ENCODE data around the gene ICE1. TPM values are rescaled to one million over a fixed set of nuclear protein-coding genes. Genes with fewer than 3 reads are reported as not detected.

The ICE1 gene
- total and polyA plus RNA-seq, 3 donors from 2014 or later, result 13.8 to 35.6 (median 34.5) TPM

DNA sequence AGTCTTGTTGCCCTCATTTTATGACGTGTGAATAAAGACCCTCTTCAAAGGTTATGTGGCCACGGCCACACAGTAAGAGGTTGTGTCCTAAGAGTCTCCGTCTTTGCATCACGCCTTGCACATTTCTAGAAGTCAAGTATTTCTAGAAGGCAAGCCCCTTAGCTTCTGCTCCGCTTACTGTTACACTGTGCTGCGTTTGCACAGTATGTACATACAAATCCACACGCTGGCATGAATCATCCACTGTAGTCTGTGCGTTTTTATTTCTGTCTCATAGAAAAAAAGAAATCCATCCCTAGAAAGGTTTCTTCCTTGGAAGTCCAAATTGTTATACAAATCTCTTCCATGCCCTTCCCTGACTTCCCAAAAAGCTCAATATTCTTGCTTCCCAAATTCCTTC, 21.4 kb upstream of the ICE1 start:
- no peak for DNase-seq
- H3K9me3 ChIP-seq, result no peaks in the 10 kb centered on the region
- 88 to 95% methylated on average over 8 of the region's 8 CpGs for WGBS, 2 donors
- no peaks in the 10 kb centered on the region for H3K36me3 ChIP-seq (ENCODE audit: low read depth, missing control alignments)
- H3K27me3 ChIP-seq, result no peaks in the 10 kb centered on the region
- H3K27ac ChIP-seq, result no peak overlapping the region
- no peak for TF ChIP-seq POLR2A (IDR thresholded peaks at IDR 0.05)
- TF ChIP-seq, protein P1, sequence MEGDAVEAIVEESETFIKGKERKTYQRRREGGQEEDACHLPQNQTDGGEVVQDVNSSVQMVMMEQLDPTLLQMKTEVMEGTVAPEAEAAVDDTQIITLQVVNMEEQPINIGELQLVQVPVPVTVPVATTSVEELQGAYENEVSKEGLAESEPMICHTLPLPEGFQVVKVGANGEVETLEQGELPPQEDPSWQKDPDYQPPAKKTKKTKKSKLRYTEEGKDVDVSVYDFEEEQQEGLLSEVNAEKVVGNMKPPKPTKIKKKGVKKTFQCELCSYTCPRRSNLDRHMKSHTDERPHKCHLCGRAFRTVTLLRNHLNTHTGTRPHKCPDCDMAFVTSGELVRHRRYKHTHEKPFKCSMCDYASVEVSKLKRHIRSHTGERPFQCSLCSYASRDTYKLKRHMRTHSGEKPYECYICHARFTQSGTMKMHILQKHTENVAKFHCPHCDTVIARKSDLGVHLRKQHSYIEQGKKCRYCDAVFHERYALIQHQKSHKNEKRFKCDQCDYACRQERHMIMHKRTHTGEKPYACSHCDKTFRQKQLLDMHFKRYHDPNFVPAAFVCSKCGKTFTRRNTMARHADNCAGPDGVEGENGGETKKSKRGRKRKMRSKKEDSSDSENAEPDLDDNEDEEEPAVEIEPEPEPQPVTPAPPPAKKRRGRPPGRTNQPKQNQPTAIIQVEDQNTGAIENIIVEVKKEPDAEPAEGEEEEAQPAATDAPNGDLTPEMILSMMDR (IDR thresholded peaks at IDR 0.05), result no peak
- no peak overlapping the region for H3K4me3 ChIP-seq
- intact Hi-C loops (cut with DNase I; ENCODE audit: low total_unique reads), result no loop called here
- no peaks in the 10 kb centered on the region for H3K4me1 ChIP-seq

DNA sequence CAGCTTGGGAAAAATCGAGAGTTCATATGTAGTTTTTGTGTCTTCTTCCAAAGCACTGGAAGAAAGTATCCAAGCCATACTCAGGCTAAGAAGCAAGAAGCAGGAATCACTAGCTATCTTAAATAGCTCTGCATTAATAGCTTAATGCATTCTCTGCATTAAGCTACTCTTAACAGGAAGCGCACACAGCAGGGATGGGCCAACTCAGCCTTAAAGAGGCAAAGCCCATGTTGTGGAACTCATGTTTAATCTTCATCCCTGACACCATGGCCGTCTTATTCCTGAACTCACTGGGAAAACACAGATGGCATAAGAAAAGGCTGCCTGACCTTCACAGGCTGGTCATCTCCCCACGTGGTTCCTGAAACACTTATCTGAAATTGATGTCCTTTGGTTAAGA, 18.7 kb upstream of the ICE1 start:
- no peak for DNase-seq
- Histone ChIP-seq H3K4me3 (no peak overlapping the region), H3K27me3 (no peaks in the 10 kb centered on the region), H3K27ac (no peak overlapping the region), H3K36me3 (ENCODE audit: low read depth, missing control alignments) (no peaks in the 10 kb centered on the region), H3K4me1 (no peaks in the 10 kb centered on the region), H3K9me3 (no peaks in the 10 kb centered on the region)
- intact Hi-C loops (cut with DNase I; ENCODE audit: low total_unique reads), result no loop called here
- WGBS, 2 donors, result 70 to 73% methylated on average over 4 of the region's 4 CpGs
- TF ChIP-seq, protein P1 (IDR thresholded peaks at IDR 0.05), result no peak
- no peak for TF ChIP-seq POLR2A (IDR thresholded peaks at IDR 0.05)

DNA sequence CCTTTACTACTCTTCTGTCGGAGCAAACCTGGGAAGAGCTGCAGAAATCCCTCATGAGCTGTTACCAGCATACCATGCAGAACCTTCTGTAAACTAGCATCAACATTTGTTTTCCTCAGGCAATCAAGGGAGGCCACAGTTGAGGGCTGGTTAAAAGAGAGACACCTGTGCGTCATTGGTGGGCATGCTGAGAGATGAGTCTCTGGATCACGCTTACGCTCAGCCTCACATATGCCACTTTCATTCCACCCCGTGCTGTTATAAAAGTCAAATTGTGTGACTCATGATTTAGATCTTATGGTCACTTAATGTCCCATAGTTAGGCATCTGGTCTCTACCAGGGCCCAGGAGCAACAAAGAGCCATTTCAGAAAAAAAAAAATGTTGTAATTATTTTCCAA, 18.1 kb upstream of the ICE1 start:
- WGBS, 2 donors, result 78 to 99% methylated on average over 5 of the region's 5 CpGs
- Histone ChIP-seq H3K9me3 (no peaks in the 10 kb centered on the region), H3K4me1 (no peaks in the 10 kb centered on the region), H3K27me3 (no peaks in the 10 kb centered on the region), H3K4me3 (no peak overlapping the region), H3K27ac (no peak overlapping the region), H3K36me3 (ENCODE audit: low read depth, missing control alignments) (no peaks in the 10 kb centered on the region)
- DNase-seq, result no peak
- intact Hi-C loops (cut with DNase I; ENCODE audit: low total_unique reads), result no loop called here
- TF ChIP-seq, protein P1 (IDR thresholded peaks at IDR 0.05), result no peak
- no peak for TF ChIP-seq POLR2A (IDR thresholded peaks at IDR 0.05)

DNA sequence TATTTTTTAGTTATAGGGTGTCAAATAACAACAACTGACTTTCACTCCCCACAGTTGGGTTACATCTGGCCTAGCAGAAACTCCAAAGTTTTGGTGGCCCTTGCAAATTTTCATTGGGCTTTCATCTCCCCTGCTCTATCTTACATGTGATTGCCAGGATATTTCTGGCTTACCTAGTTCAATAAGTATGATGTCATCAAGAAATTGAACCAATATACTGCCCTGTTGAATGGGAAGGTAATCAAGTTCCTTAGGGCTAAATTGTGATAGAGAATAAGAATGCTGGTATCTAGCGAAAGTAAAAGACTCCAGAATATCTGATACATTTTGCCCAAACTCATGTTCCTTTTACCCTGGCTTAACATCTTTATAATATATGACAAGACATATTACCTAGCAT, 17.0 kb upstream of the ICE1 start:
- intact Hi-C loops (cut with DNase I; ENCODE audit: low total_unique reads), result no loop called here
- no peak for TF ChIP-seq POLR2A (IDR thresholded peaks at IDR 0.05)
- TF ChIP-seq, protein P1 (IDR thresholded peaks at IDR 0.05), result no peak
- no peak overlapping the region for H3K4me3 ChIP-seq

DNA sequence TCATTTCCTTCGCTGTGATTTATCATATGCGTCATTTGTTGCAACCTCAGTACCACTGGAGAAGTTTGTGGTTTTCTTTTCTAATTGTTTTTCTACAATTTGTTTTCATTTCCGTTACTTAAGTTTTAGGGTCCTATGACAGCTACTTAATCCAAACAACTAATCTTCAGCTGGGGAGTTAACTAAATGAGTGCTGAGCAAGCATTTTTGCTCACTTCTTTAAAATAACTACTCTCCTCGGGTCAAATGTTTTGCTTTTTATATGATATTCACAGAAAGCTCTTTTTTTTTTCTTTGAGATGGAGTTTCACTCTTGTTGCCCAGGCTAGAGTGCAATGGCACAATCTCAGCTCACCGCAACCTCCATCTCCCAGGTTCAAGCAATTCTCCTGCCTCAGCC, 14.6 kb upstream of the ICE1 start:
- DNase-seq, result no peak
- no peak overlapping the region for H3K27ac ChIP-seq
- H3K4me3 ChIP-seq, result no peak overlapping the region
- no peaks in the 10 kb centered on the region for H3K27me3 ChIP-seq
- 93 to 94% methylated on average over 5 of the region's 5 CpGs for whole genome bisulfite sequencing, 2 donors
- TF ChIP-seq, protein P1 (IDR thresholded peaks at IDR 0.05), result no peak
- TF ChIP-seq POLR2A (IDR thresholded peaks at IDR 0.05), result no peak
- no peaks in the 10 kb centered on the region for H3K9me3 ChIP-seq
- intact Hi-C loops (cut with DNase I; ENCODE audit: low total_unique reads), result no loop called here
- no peaks in the 10 kb centered on the region for H3K4me1 ChIP-seq
- H3K36me3 ChIP-seq (ENCODE audit: low read depth, missing control alignments), result no peaks in the 10 kb centered on the region

More for the DNA sequence above, 17.0 kb upstream of the ICE1 start:
- no peaks in the 10 kb centered on the region for H3K4me1 ChIP-seq
- no peak overlapping the region for H3K27ac ChIP-seq
- H3K9me3 ChIP-seq, result no peaks in the 10 kb centered on the region
- no peak for DNase-seq
- H3K36me3 ChIP-seq (ENCODE audit: low read depth, missing control alignments), result no peaks in the 10 kb centered on the region
- no peaks in the 10 kb centered on the region for H3K27me3 ChIP-seq
- WGBS, 2 donors, result 84 to 94% methylated on average over 1 of the region's 1 CpG

All from testis (tissue), 3 donors.